ENCODE measurements around the gene UGT1A8. TPM values are rescaled to one million over a fixed set of nuclear protein-coding genes. Genes with fewer than 3 reads are reported as not detected.

UGT1A8 gene
- total RNA-seq, 1 experiment from 2014 or later: not detected

- no peak for DNase-seq (ENCODE audit: extremely low read depth, low read depth)
Observed at GRCh38 chr2:233758141-233758540, 140.7 kb downstream of the UGT1A8 start.

- no peak for DNase-seq (ENCODE audit: extremely low read depth, low read depth)
Observed at GRCh38 chr2:233758849-233759248, 141.4 kb downstream of the UGT1A8 start.

- no peak for DNase-seq (ENCODE audit: extremely low read depth, low read depth)
Observed at GRCh38 chr2:233760043-233760442, 142.6 kb downstream of the UGT1A8 start, which contains the start of gene UGT1A1. Gene UGT1A1 (plus strand): TSS chr2:233760270. CDS start chr2:233760288, 18 bp downstream.

GRCh38 chr2:233761040-233761769 lies 143.8 kb downstream of the UGT1A8 start:
- no peak for DNase-seq (ENCODE audit: extremely low read depth, low read depth)

GRCh38 chr2:233764264-233764663 lies 146.8 kb downstream of the UGT1A8 start:
- no peak for DNase-seq (ENCODE audit: extremely low read depth, low read depth)

GRCh38 chr2:233764761-233765160 lies 147.3 kb downstream of the UGT1A8 start:
- no peak for DNase-seq (ENCODE audit: extremely low read depth, low read depth)

- no peak for DNase-seq (ENCODE audit: extremely low read depth, low read depth)
Observed at GRCh38 chr2:233766416-233766815, 149.0 kb downstream of the UGT1A8 start.

GRCh38 chr2:233768076-233768475 lies 150.6 kb downstream of the UGT1A8 start:
- no peak for DNase-seq (ENCODE audit: extremely low read depth, low read depth)

GRCh38 chr2:233769260-233769659 lies 151.8 kb downstream of the UGT1A8 start:
- no peak for DNase-seq (ENCODE audit: extremely low read depth, low read depth)

GRCh38 chr2:233772153-233772552 lies 154.7 kb downstream of the UGT1A8 start:
- no peak for DNase-seq (ENCODE audit: extremely low read depth, low read depth)

- peak; percentile 30 for DNase-seq (ENCODE audit: extremely low read depth, low read depth)
Observed at GRCh38 chr2:233772583-233772982, 155.2 kb downstream of the UGT1A8 start.

GRCh38 chr2:233773854-233774253 lies 156.4 kb downstream of the UGT1A8 start:
- DNase-seq (ENCODE audit: extremely low read depth, low read depth): no peak

- DNase-seq (ENCODE audit: extremely low read depth, low read depth): no peak
Observed at GRCh38 chr2:233775414-233775813, 158.0 kb downstream of the UGT1A8 start.

- DNase-seq (ENCODE audit: extremely low read depth, low read depth): no peak
Observed at GRCh38 chr2:233778030-233778429, 160.6 kb downstream of the UGT1A8 start, which contains the start of gene MROH2A. Gene MROH2A (plus strand): TSS chr2:233778330. CDS start chr2:233779359, 1,029 bp downstream.

- DNase-seq (ENCODE audit: extremely low read depth, low read depth): no peak
Observed at GRCh38 chr2:233779722-233780121, 162.3 kb downstream of the UGT1A8 start.

- DNase-seq (ENCODE audit: extremely low read depth, low read depth): no peak
Observed at GRCh38 chr2:233780771-233781170, 163.3 kb downstream of the UGT1A8 start.

- DNase-seq (ENCODE audit: extremely low read depth, low read depth): no peak
Observed at GRCh38 chr2:233789554-233789953, 172.1 kb downstream of the UGT1A8 start.

- DNase-seq (ENCODE audit: extremely low read depth, low read depth): no peak
Observed at GRCh38 chr2:233791151-233791882, 173.9 kb downstream of the UGT1A8 start.

- DNase-seq (ENCODE audit: extremely low read depth, low read depth): no peak
Observed at GRCh38 chr2:233791883-233792329, 174.5 kb downstream of the UGT1A8 start.

- no peak for DNase-seq (ENCODE audit: extremely low read depth, low read depth)
Observed at GRCh38 chr2:233792720-233793119, 175.3 kb downstream of the UGT1A8 start.

- no peak for DNase-seq (ENCODE audit: extremely low read depth, low read depth)
Observed at GRCh38 chr2:233793465-233794127, 176.2 kb downstream of the UGT1A8 start.
